Thyroid gland (tissue), 4 donors: ENCODE results near the gene HFM1. TPM values are rescaled to one million over a fixed set of nuclear protein-coding genes. Genes with fewer than 3 reads are reported as not detected.
"Not testable (repeated sequence)": the region's sequence is repeated elsewhere in the genome, so short reads cannot be mapped to it uniquely, and the experiment has no call there.

Source experiments
- DNase-seq, 2 donors: peaks; one replicate each; pipeline ENCODE4 v3.0.0-alpha.2; 2019
- H3K27ac ChIP-seq, 3 donors: fragments of 200-600 bp; sonication (generic); 1 replicate in 2 of 3; 2 replicates in 1 of 3; pipeline ENCODE4 v1.5.1; 2016 to 2019; ENCODE audit warnings: mild to moderate bottlenecking in 1 of 3, moderate library complexity in 1 of 3
- H3K27me3 ChIP-seq: fragments of 200-600 bp; sonication (generic); one replicate; pipeline ENCODE4 v1.5.1; 2019
- H3K36me3 ChIP-seq, 2 donors: fragments of 200-600 bp; sonication (generic); one replicate each; pipeline ENCODE4 v1.5.1; 2016 to 2019
- H3K4me1 ChIP-seq, 2 donors: fragments of 200-600 bp; sonication (generic); one replicate each; pipeline ENCODE4 v1.5.1; 2017 to 2019
- H3K4me3 ChIP-seq, 3 donors: fragments of 200-600 bp; sonication (generic); replicated peaks in 1 of 3; 1 replicate in 2 of 3; 2 replicates in 1 of 3; pipeline ENCODE4 v1.5.1; 2016; ENCODE audit warnings: mild to moderate bottlenecking in 1 of 3
- H3K9me3 ChIP-seq: fragments of 200-600 bp; sonication (generic); one replicate; pipeline ENCODE4 v1.5.1; 2017
- CTCF ChIP-seq, 6 experiments: fragments of 200-600 bp in 3 of 6; fragments of 450-650 bp in 3 of 6; sonication (generic) in 3 of 6; IDR thresholded peaks; one replicate each; pipeline ENCODE4 v1.5.1; 2016 to 2019; ENCODE audit warnings: antibody characterized with exemption in 6 of 6, mild to moderate bottlenecking in 2 of 6, inconsistent platforms in 1 of 6, moderate library complexity in 1 of 6
- POLR2A ChIP-seq, 2 donors: fragments of 450-650 bp; IDR thresholded peaks; one replicate each; pipeline ENCODE4 v1.6.1; 2017; ENCODE audit warnings: antibody characterized with exemption in 2 of 2, mild to moderate bottlenecking in 2 of 2, moderate library complexity in 1 of 2
- WGBS, 2 donors: methylation state at CpG; one replicate each; pipeline ENCODE4 v1.1.5; 2017; 5-methylcytosine and 5-hydroxymethylcytosine counted together
- intact Hi-C: fragments of 100-400 bp; cut with DNase I; formaldehyde crosslinking; loops from one replicate; pipeline ENCODE4 v1.15.1; 2023
- total RNA-seq, 4 donors: library from RNA; depleted of rRNA; stranded (reverse); fragments of >200 nt; gene quantifications; one replicate each; pipeline ENCODE4 v1.2.3, GENCODE V29; 2016

The HFM1 gene
- 10 to 100 TPM in 1 of 4 donors, 1 to 10 TPM in 3; 4.9 to 12.1 (median 8.1) TPM for total RNA-seq

- DNase-seq = peak; percentile 87 to 89
- no peaks in the 10 kb centered on the region for H3K27me3 ChIP-seq
- H3K27ac ChIP-seq = peak within 1 kb of the TSS; percentile 74 to 86 (median 75)
- peaks cover 0 to 3% of the 10 kb centered on the region in 2 donors for H3K4me1 ChIP-seq
- peak in 1 of 2 donors; percentile 86 for TF ChIP-seq POLR2A (IDR thresholded peaks at IDR 0.05)
- TF ChIP-seq CTCF (IDR thresholded peaks at IDR 0.05) = peak in 1 of 6 experiments; percentile 16
- no peaks in the 10 kb centered on the region for H3K9me3 ChIP-seq
- intact Hi-C loops = loop anchor here (10.0 kb wide), 1 partner anchor 120 kb away; no protein-coding TSS in a partner anchor
- H3K36me3 ChIP-seq = no peaks in the 10 kb centered on the region
- 1 to 2% methylated on average over 38 to 60 of the region's 69 CpGs for WGBS, 2 donors
- peak within 1 kb of the TSS; percentile 14 to 81 (median 47) for H3K4me3 ChIP-seq
These were observed at the start of gene HFM1 for GRCh38 chr1:91404151-91405012. Gene HFM1 (minus strand): TSS chr1:91404837. CDS start chr1:91401082, 3,755 bp downstream.

- Histone ChIP-seq H3K9me3 (no peaks in the 10 kb centered on the region), H3K27ac (no peak overlapping the region), H3K36me3 (no peaks in the 10 kb centered on the region), H3K4me3 (no peak overlapping the region), H3K4me1 (no peaks in the 10 kb centered on the region), H3K27me3 (no peaks in the 10 kb centered on the region)
- intact Hi-C loops = no loop called here
- 86 to 88% methylated on average over 2 of the region's 2 CpGs for WGBS, 2 donors
- no peak for DNase-seq
- TF ChIP-seq POLR2A (IDR thresholded peaks at IDR 0.05) = no peak
- no peak for TF ChIP-seq CTCF (IDR thresholded peaks at IDR 0.05)
These were observed 49.5 kb upstream of the HFM1 start for GRCh38 chr1:91454136-91454535.

- DNase-seq = no peak
- Histone ChIP-seq H3K27me3 (no peaks in the 10 kb centered on the region), H3K9me3 (no peaks in the 10 kb centered on the region), H3K4me1 (no peaks in the 10 kb centered on the region), H3K27ac (no peak overlapping the region), H3K36me3 (no peaks in the 10 kb centered on the region), H3K4me3 (no peak overlapping the region)
- intact Hi-C loops = no loop called here
- TF ChIP-seq POLR2A (IDR thresholded peaks at IDR 0.05) = no peak
- 58 to 73% methylated on average over 2 of the region's 2 CpGs for WGBS, 2 donors
These were observed 45.6 kb upstream of the HFM1 start for GRCh38 chr1:91450260-91450659.

GRCh38 chr1:91447782-91448181 lies 43.1 kb upstream of the HFM1 start:
- WGBS, 2 donors = 75 to 100% methylated on average over 2 of the region's 2 CpGs

GRCh38 chr1:91441980-91442379 lies 37.3 kb upstream of the HFM1 start:
- intact Hi-C loops = not testable (repeated sequence)

More at GRCh38 chr1:91447782-91448181, 43.1 kb upstream of the HFM1 start:
- H3K4me1 ChIP-seq, DNase-seq, H3K27ac ChIP-seq, H3K36me3 ChIP-seq, intact Hi-C loops, H3K4me3 ChIP-seq, H3K9me3 ChIP-seq, H3K27me3 ChIP-seq: not testable (repeated sequence)

GRCh38 chr1:91440847-91441246 lies 36.2 kb upstream of the HFM1 start:
- TF ChIP-seq CTCF (IDR thresholded peaks at IDR 0.05) (no peak), POLR2A (IDR thresholded peaks at IDR 0.05) (no peak)
- 83 to 85% methylated on average over 1 of the region's 1 CpG for WGBS, 2 donors
- intact Hi-C loops = no loop called here
- H3K27me3 ChIP-seq = no peaks in the 10 kb centered on the region
- no peak overlapping the region for H3K27ac ChIP-seq
- H3K4me3 ChIP-seq = no peak overlapping the region
- no peak for DNase-seq
- no peaks in the 10 kb centered on the region for H3K4me1 ChIP-seq
- H3K9me3 ChIP-seq = no peaks in the 10 kb centered on the region
- H3K36me3 ChIP-seq = no peaks in the 10 kb centered on the region

More at GRCh38 chr1:91441980-91442379, 37.3 kb upstream of the HFM1 start:
- not testable (repeated sequence) for H3K4me3 ChIP-seq, H3K27ac ChIP-seq, H3K4me1 ChIP-seq, H3K9me3 ChIP-seq, H3K36me3 ChIP-seq, DNase-seq, H3K27me3 ChIP-seq
- WGBS, 2 donors = 88 to 98% methylated on average over 5 of the region's 5 CpGs
